ENCODE data around the gene SRD5A1.

DNA sequence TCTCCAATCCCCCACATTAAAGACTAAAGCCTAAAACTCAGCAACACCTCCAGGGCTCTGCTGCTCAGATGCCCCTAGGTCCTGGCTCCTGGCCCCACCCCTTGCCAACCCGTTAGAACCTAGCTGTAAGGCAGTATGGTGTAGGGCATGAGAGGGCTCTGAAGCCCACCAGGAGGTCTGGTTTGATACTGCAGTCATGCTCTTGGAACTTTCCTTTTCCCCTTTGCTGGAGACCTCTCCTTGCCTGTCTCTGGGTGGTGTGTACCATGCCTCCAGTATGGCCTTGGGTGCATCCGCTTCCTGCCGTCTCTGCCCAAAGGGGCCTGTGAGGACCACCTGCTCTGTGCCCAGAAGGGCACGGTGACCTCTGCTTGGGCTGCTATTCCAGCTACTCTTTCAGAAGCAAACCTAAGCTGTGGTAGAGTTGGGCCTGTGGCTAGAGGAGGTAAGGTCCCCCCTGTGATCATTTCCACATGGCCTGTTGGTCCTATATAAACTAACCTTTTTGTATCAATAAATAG, 83.4 kb downstream of the SRD5A1 start:
- TF ChIP-seq, protein P1, sequence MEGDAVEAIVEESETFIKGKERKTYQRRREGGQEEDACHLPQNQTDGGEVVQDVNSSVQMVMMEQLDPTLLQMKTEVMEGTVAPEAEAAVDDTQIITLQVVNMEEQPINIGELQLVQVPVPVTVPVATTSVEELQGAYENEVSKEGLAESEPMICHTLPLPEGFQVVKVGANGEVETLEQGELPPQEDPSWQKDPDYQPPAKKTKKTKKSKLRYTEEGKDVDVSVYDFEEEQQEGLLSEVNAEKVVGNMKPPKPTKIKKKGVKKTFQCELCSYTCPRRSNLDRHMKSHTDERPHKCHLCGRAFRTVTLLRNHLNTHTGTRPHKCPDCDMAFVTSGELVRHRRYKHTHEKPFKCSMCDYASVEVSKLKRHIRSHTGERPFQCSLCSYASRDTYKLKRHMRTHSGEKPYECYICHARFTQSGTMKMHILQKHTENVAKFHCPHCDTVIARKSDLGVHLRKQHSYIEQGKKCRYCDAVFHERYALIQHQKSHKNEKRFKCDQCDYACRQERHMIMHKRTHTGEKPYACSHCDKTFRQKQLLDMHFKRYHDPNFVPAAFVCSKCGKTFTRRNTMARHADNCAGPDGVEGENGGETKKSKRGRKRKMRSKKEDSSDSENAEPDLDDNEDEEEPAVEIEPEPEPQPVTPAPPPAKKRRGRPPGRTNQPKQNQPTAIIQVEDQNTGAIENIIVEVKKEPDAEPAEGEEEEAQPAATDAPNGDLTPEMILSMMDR (IDR thresholded peaks at IDR 0.05), result no peak
- TF ChIP-seq EP300 (IDR thresholded peaks at IDR 0.05; ENCODE audit: low read depth), result no peak
- TF ChIP-seq POLR2A (IDR thresholded peaks at IDR 0.05), result no peak

Measured in transverse colon (tissue), 3 donors.